GM20000 (cell line): Measurements from ENCODE around the gene CCL24.
"Not testable (repeated sequence)": the region's sequence is repeated elsewhere in the genome, so short reads cannot be mapped to it uniquely, and the experiment has no call there.

ENCODE experiments used
- DNase-seq: peaks from one replicate; pipeline ENCODE4 v3.0.0; 2012; ENCODE audit warnings: low spot score
- CTCF ChIP-seq: IDR thresholded peaks from 2 replicates; pipeline ENCODE4 v1.5.1; 2012; ENCODE audit warnings: mild to moderate bottlenecking, control low read depth; ENCODE audit errors: extremely low read depth, missing control alignments

The CCL24 gene

GRCh38 chr7:75795831-75796285, 17.7 kb downstream of the CCL24 start:
- DNase-seq = no peak
- no peak for TF ChIP-seq CTCF

GRCh38 chr7:75793676-75794075, 19.9 kb downstream of the CCL24 start:
- no peak for TF ChIP-seq CTCF
- DNase-seq = no peak

- DNase-seq = not testable (repeated sequence)
Measured at GRCh38 chr7:75792567-75792966, 21.0 kb downstream of the CCL24 start.

- TF ChIP-seq CTCF = no peak
Measured at GRCh38 chr7:75789361-75789924, 24.2 kb downstream of the CCL24 start.

GRCh38 chr7:75788154-75788847, 25.3 kb downstream of the CCL24 start:
- DNase-seq = not testable (repeated sequence)

More at GRCh38 chr7:75789361-75789924, 24.2 kb downstream of the CCL24 start:
- DNase-seq = no peak

GRCh38 chr7:75783058-75783457, 30.5 kb downstream of the CCL24 start:
- not testable (repeated sequence) for DNase-seq

GRCh38 chr7:75780647-75781273, 32.8 kb downstream of the CCL24 start:
- DNase-seq = not testable (repeated sequence)

- DNase-seq = not testable (repeated sequence)
Measured at GRCh38 chr7:75779516-75779915, 34.1 kb downstream of the CCL24 start.

- DNase-seq = not testable (repeated sequence)
Measured at GRCh38 chr7:75779035-75779434, 34.6 kb downstream of the CCL24 start.

GRCh38 chr7:75776295-75776971, 37.2 kb downstream of the CCL24 start:
- no peak for DNase-seq
- no peak for TF ChIP-seq CTCF

GRCh38 chr7:75773958-75774357, 39.6 kb downstream of the CCL24 start:
- DNase-seq = not testable (repeated sequence)
